Panc1 (cell line): ENCODE data around the gene CPA3. TPM values are rescaled to one million over a fixed set of nuclear protein-coding genes. Genes with fewer than 3 reads are reported as not detected.

Experiments
- ATAC-seq: fragments of 200-7000 bp; cut with Tn5 transposase; 2 replicates; pipeline ENCODE4 v1.9.1; 2020; ENCODE audit warnings: mild to moderate bottlenecking, moderate library complexity
- BruUV-seq: library from RNA; stranded (reverse); fragments of 400-500 nt; replicated peaks from 2 replicates; lab custom pipeline; 2021; lab: Mats Ljungman, UMichigan
- CTCF ChIA-PET: fragments of 300-600 bp; sonication (Branson Sonifier 250); formaldehyde crosslinking; loops from one replicate; lab custom pipeline; 2022; ENCODE audit warnings: antibody characterized with exemption; lab: Charles Lee
- POLR2A ChIA-PET: fragments of 300-600 bp; sonication (Branson Sonifier 250); formaldehyde crosslinking; loops from one replicate; lab custom pipeline; 2022; ENCODE audit warnings: antibody characterized with exemption; lab: Charles Lee
- DNase-seq: peaks from one replicate; pipeline ENCODE4 v3.0.0-alpha.2; 2010; ENCODE audit warnings: low read depth, low spot score
- H3K27ac ChIP-seq: 2 replicates; pipeline ENCODE4 v1.5.1; 2011; ENCODE audit warnings: mild to moderate bottlenecking, low read length, inconsistent platforms
- H3K27me3 ChIP-seq: fragments of 200-500 bp; sonication (Bioruptor generic); 2 replicates; pipeline ENCODE4 v1.6.0; 2014; ENCODE audit warnings: low read length, inconsistent platforms; ENCODE audit not compliant: control insufficient read depth, insufficient read depth
- H3K36me3 ChIP-seq: fragments of 200-500 bp; sonication (Bioruptor generic); 2 replicates; pipeline ENCODE4 v1.5.1; 2014; ENCODE audit warnings: inconsistent platforms, mild to moderate bottlenecking, low read length, moderate library complexity; ENCODE audit not compliant: control insufficient read depth, insufficient read depth
- H3K4me1 ChIP-seq: 2 replicates; pipeline ENCODE4 v1.5.1; 2011; ENCODE audit warnings: inconsistent platforms, mild to moderate bottlenecking, low read length, moderate library complexity; ENCODE audit not compliant: control insufficient read depth, insufficient read depth
- H3K4me3 ChIP-seq, 2 experiments: 2 replicates each; pipeline ENCODE4 v1.5.1; 2011 to 2012; ENCODE audit warnings: low read depth in 2 of 2, low read length in 2 of 2, mild to moderate bottlenecking in 2 of 2, inconsistent platforms in 1 of 2, moderate library complexity in 1 of 2
- H3K9me3 ChIP-seq: fragments of 200-500 bp; sonication (Bioruptor generic); 2 replicates; pipeline ENCODE4 v1.5.1; 2014; ENCODE audit warnings: low read depth, mild to moderate bottlenecking, inconsistent platforms, low read length, moderate library complexity; ENCODE audit not compliant: control insufficient read depth, insufficient read depth
- CTCF ChIP-seq: fragments of 450-650 bp; IDR thresholded peaks from 2 replicates; pipeline ENCODE4 v1.5.1; 2017; ENCODE audit warnings: mild to moderate bottlenecking
- POLR2AphosphoS5 ChIP-seq: IDR thresholded peaks from 2 replicates; pipeline ENCODE4 v1.6.1; 2012; ENCODE audit warnings: mild to moderate bottlenecking, low read depth, low read length, moderate library complexity
- REST ChIP-seq, 2 experiments: IDR thresholded peaks; 2 replicates each; pipeline ENCODE4 v1.6.1; 2011 to 2012; ENCODE audit warnings: low read depth in 2 of 2, control low read depth in 1 of 2, low read length in 1 of 2, mild to moderate bottlenecking in 1 of 2, moderate library complexity in 1 of 2; ENCODE audit not compliant: insufficient read depth in 1 of 2
- SIN3A ChIP-seq: IDR thresholded peaks from 2 replicates; pipeline ENCODE4 v1.6.1; 2012; ENCODE audit warnings: low read depth, mild to moderate bottlenecking, low read length, moderate library complexity, borderline replicate concordance; ENCODE audit not compliant: insufficient read depth
- TCF7L2 ChIP-seq: IDR thresholded peaks from 2 replicates; pipeline ENCODE4 v1.6.1; 2011; ENCODE audit warnings: mild to moderate bottlenecking, low read depth, low read length, inconsistent platforms
- in situ Hi-C: cut with HindIII; loops from 2 replicates; pipeline ENCODE4 v1.10.0; 2016; ENCODE audit warnings: low sequenced_read_pairs, low pct_unique_long_range_greater_than_20kb
- intact Hi-C: fragments of 100-400 bp; cut with micrococcal nuclease; formaldehyde crosslinking; loops from one replicate; pipeline ENCODE4 v1.10.0; 2022; ENCODE audit not compliant: unreplicated experiment
- total RNA-seq: library from RNA; stranded (reverse); gene quantifications from one replicate; pipeline ENCODE4 v1.2.1, GENCODE V29; 2021; ENCODE audit not compliant: unreplicated experiment

CPA3 gene
- total RNA-seq, 1 experiment from 2014 or later, result not detected

- no peak for ATAC-seq
- in situ Hi-C loops (no loop called here), intact Hi-C loops (no loop called here)
- BruUV-seq, result no TSS peak
- Histone ChIP-seq H3K27me3 (peaks cover 14% of the 10 kb centered on the region), H3K36me3 (no peaks in the 10 kb centered on the region), H3K27ac (no peak overlapping the region), H3K4me1 (no peaks in the 10 kb centered on the region), H3K9me3 (no peaks in the 10 kb centered on the region), H3K4me3 (no peak overlapping the region)
- TF ChIP-seq TCF7L2, result no peak
- no peak for TF ChIP-seq POLR2AphosphoS5
- no peak for TF ChIP-seq CTCF
- no peak for TF ChIP-seq SIN3A
- no peak for TF ChIP-seq REST (IDR thresholded peaks at IDR 0.05; ENCODE audit: insufficient read depth in 1 of 2, low read depth in 2 of 2, low read length in 1 of 2)
- ChIA-PET CTCF (no interaction called here), POLR2A (no interaction called here)
- no peak for DNase-seq
Observed at GRCh38 chr3:148883163-148883562, 18.1 kb downstream of the CPA3 start.

- H3K4me3 ChIP-seq, result no peak overlapping the region
- H3K9me3 ChIP-seq, result no peaks in the 10 kb centered on the region
- H3K27me3 ChIP-seq, result peaks cover 12% of the 10 kb centered on the region
- intact Hi-C loops (no loop called here), in situ Hi-C loops (no loop called here)
- no peak overlapping the region for H3K27ac ChIP-seq
- no peak for ATAC-seq
- no peaks in the 10 kb centered on the region for H3K36me3 ChIP-seq
- H3K4me1 ChIP-seq, result no peaks in the 10 kb centered on the region
- ChIA-PET CTCF (no interaction called here), POLR2A (no interaction called here)
- no TSS peak for BruUV-seq
- TF ChIP-seq POLR2AphosphoS5, result no peak
- TF ChIP-seq CTCF, result no peak
- no peak for TF ChIP-seq REST (IDR thresholded peaks at IDR 0.05; ENCODE audit: insufficient read depth in 1 of 2, low read depth in 2 of 2, low read length in 1 of 2)
- TF ChIP-seq TCF7L2, result no peak
- no peak for TF ChIP-seq SIN3A
- no peak for DNase-seq
Observed at GRCh38 chr3:148884261-148884660, 19.2 kb downstream of the CPA3 start.
